Measurements from ENCODE around the gene ADAM12. TPM values are rescaled to one million over a fixed set of nuclear protein-coding genes. Genes with fewer than 3 reads are reported as not detected.

Gene ADAM12
- total and polyA plus RNA-seq, 9 of the 15 experiments (the other 6 are each of a cell fraction or from before 2014, with no cell fraction given) = not detected

DNA sequence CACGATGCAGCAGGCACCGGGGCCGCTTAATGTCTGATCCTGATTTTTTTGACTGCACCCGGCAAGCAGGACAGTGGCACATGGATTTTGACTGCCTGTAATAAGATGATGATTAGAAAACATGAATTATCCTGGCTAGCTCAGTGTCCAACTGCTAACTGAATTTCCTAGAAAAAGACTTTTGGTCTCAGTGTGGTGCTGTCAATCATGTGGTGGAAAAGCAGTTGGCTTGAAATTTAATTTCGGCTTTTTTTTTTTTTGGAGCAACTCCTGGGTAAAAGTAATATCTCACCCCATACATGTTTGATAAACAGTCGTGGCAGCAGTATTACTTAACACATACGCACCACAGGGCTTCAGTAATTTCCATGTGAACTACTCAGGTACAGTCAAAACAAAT is 264.2 kb downstream of the ADAM12 start:
- ChIA-PET POLR2A (no interaction called here), CTCF (ENCODE audit: low intra/inter-chr PET ratio) (no interaction called here)
- Histone ChIP-seq H3K36me3 (ENCODE audit: control insufficient read depth, insufficient read depth, low read length) (no peaks in the 10 kb centered on the region), H3K9me3 (replicated peaks; ENCODE audit: control insufficient read depth, insufficient read depth, low read depth, low read length) (no peaks in the 10 kb centered on the region), H3K27me3 (ENCODE audit: control insufficient read depth in 2 of 2, insufficient read depth in 2 of 2, low read length in 2 of 2) (peaks cover 0 to 8% of the 10 kb centered on the region in 2 experiments; a peak in 2 of 5 replicates), H3K4me2 (ENCODE audit: insufficient read depth, low read length) (no peak overlapping the region), H3K4me3 (no peak overlapping the region), H3K27ac (ENCODE audit: extremely low read depth, low read depth, low read length) (no peak overlapping the region), H3K4me1 (replicated peaks in 1 of 2; ENCODE audit: control insufficient read depth in 2 of 2, insufficient read depth in 2 of 2, low read length in 2 of 2) (no peaks in the 10 kb centered on the region), H2AFZ (ENCODE audit: low read depth, low read length) (no peak overlapping the region), H3K9ac (ENCODE audit: insufficient read depth in 1 of 2, low read depth in 2 of 2, low read length in 2 of 2) (no peak overlapping the region), H3K79me2 (ENCODE audit: control insufficient read depth, insufficient read depth, low read length) (no peaks in the 10 kb centered on the region), H3K9me1 (ENCODE audit: control insufficient read depth, insufficient read depth, low read length) (no peaks in the 10 kb centered on the region), H4K20me1 (replicated peaks; ENCODE audit: control insufficient read depth, insufficient read depth, low read length) (no peaks in the 10 kb centered on the region)
- BruUV-seq (replicated peaks) = no TSS peak
- ATAC-seq (no peak), DNase-seq (ENCODE audit: extremely low read depth in 1 of 4, low spot score in 3 of 4) (no peak), FAIRE-seq (no peak)
- in situ Hi-C loops (cut with MboI) = no loop called here
- TF ChIP-seq ZNF589 (CRISPR knock-in tag; IDR thresholded peaks at IDR 0.05; ENCODE audit: low read depth) (no peak), PKNOX1 (IDR thresholded peaks at IDR 0.05) (peak; percentile 57)
- 20% methylated on average over 7 of the region's 7 CpGs for WGBS (ENCODE audit: insufficient coverage, low coverage, missing lambda C conversion rate)
- intact Hi-C loops (cut with micrococcal nuclease) = no loop called here

- Histone ChIP-seq H4K20me1 (replicated peaks; ENCODE audit: control insufficient read depth, insufficient read depth, low read length) (no peaks in the 10 kb centered on the region), H3K9me1 (ENCODE audit: control insufficient read depth, insufficient read depth, low read length) (no peaks in the 10 kb centered on the region), H3K27me3 (ENCODE audit: control insufficient read depth in 2 of 2, insufficient read depth in 2 of 2, low read length in 2 of 2) (peaks cover 0 to 3% of the 10 kb centered on the region in 2 experiments; a peak in 2 of 5 replicates), H3K4me3 (no peak overlapping the region), H3K79me2 (ENCODE audit: control insufficient read depth, insufficient read depth, low read length) (no peaks in the 10 kb centered on the region), H3K27ac (ENCODE audit: extremely low read depth, low read depth, low read length) (no peak overlapping the region), H3K9ac (ENCODE audit: insufficient read depth in 1 of 2, low read depth in 2 of 2, low read length in 2 of 2) (no peak overlapping the region), H2AFZ (ENCODE audit: low read depth, low read length) (no peak overlapping the region), H3K4me2 (ENCODE audit: insufficient read depth, low read length) (no peak overlapping the region), H3K36me3 (ENCODE audit: control insufficient read depth, insufficient read depth, low read length) (no peaks in the 10 kb centered on the region), H3K4me1 (replicated peaks in 1 of 2; ENCODE audit: control insufficient read depth in 2 of 2, insufficient read depth in 2 of 2, low read length in 2 of 2) (no peaks in the 10 kb centered on the region), H3K9me3 (replicated peaks; ENCODE audit: control insufficient read depth, insufficient read depth, low read depth, low read length) (no peaks in the 10 kb centered on the region)
- in situ Hi-C loops (cut with MboI) (no loop called here), intact Hi-C loops (cut with micrococcal nuclease) (no loop called here)
- FAIRE-seq (no peak), DNase-seq (ENCODE audit: extremely low read depth in 1 of 4, low spot score in 3 of 4) (no peak), ATAC-seq (no peak)
- no TSS peak for BruUV-seq (replicated peaks)
- ChIA-PET POLR2A (no interaction called here), CTCF (ENCODE audit: low intra/inter-chr PET ratio) (no interaction called here)
- WGBS (ENCODE audit: insufficient coverage, low coverage, missing lambda C conversion rate) = 13% methylated on average over 2 of the region's 10 CpGs
- TF ChIP-seq, protein P1, sequence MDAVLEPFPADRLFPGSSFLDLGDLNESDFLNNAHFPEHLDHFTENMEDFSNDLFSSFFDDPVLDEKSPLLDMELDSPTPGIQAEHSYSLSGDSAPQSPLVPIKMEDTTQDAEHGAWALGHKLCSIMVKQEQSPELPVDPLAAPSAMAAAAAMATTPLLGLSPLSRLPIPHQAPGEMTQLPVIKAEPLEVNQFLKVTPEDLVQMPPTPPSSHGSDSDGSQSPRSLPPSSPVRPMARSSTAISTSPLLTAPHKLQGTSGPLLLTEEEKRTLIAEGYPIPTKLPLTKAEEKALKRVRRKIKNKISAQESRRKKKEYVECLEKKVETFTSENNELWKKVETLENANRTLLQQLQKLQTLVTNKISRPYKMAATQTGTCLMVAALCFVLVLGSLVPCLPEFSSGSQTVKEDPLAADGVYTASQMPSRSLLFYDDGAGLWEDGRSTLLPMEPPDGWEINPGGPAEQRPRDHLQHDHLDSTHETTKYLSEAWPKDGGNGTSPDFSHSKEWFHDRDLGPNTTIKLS (IDR thresholded peaks at IDR 0.05; ENCODE audit: borderline replicate concordance, low read depth) = no peak
- TF ChIP-seq ZFPM2 (CRISPR knock-in tag; IDR thresholded peaks at IDR 0.05) (no peak), ZFP36 (IDR thresholded peaks at IDR 0.05; ENCODE audit: low read depth, low read length, partially characterized antibody) (no peak), HDAC2 (IDR thresholded peaks at IDR 0.05) (no peak), HNRNPL (IDR thresholded peaks at IDR 0.05; ENCODE audit: low read depth, low read length) (no peak), ZMIZ1 (IDR thresholded peaks at IDR 0.05; ENCODE audit: low read depth in 2 of 2, low read length in 2 of 2) (no peak), EP400 (IDR thresholded peaks at IDR 0.05) (no peak), NCOR1 (IDR thresholded peaks at IDR 0.05) (no peak), TRIM28 (IDR thresholded peaks at IDR 0.05) (no peak), TSC22D4 (tag; IDR thresholded peaks at IDR 0.05) (no peak)
Observed at GRCh38 chr10:126123466-126123865, 264.8 kb downstream of the ADAM12 start.

Measured in K562 (cell line).